Upper lobe of left lung (tissue), 6 donors: ENCODE data around the gene SPATS2. TPM values are rescaled to one million over a fixed set of nuclear protein-coding genes. Genes with fewer than 3 reads are reported as not detected.
"Not testable (repeated sequence)": the region's sequence is repeated elsewhere in the genome, so short reads cannot be mapped to it uniquely, and the experiment has no call there.

ENCODE experiments used
- ATAC-seq, 2 donors: fragments of 200-7000 bp; cut with Tn5 transposase; one replicate each; pipeline ENCODE4 v1.9.1; 2022; ENCODE audit warnings: mild to moderate bottlenecking in 2 of 2, moderate library complexity in 2 of 2; ENCODE audit not compliant: low FRiP score in 2 of 2
- DNase-seq, 2 donors: peaks; one replicate each; pipeline ENCODE4 v3.0.0-alpha.2; 2019 to 2020
- H3K27ac ChIP-seq, 4 donors: fragments of 200-600 bp; sonication (generic); one replicate each; pipeline ENCODE4 v1.5.1; 2016 to 2019
- H3K27me3 ChIP-seq, 4 donors: fragments of 200-600 bp; sonication (generic); one replicate each; pipeline ENCODE4 v1.5.1; 2017 to 2019
- H3K36me3 ChIP-seq, 4 donors: fragments of 200-600 bp; sonication (generic); one replicate each; pipeline ENCODE4 v1.5.1; 2016 to 2019
- H3K4me1 ChIP-seq, 4 donors: fragments of 200-600 bp; sonication (generic); one replicate each; pipeline ENCODE4 v1.5.1; 2018 to 2019
- H3K4me3 ChIP-seq, 4 donors: fragments of 200-600 bp; sonication (generic); one replicate each; pipeline ENCODE4 v1.5.1; 2017 to 2019; ENCODE audit warnings: mild to moderate bottlenecking in 2 of 4, moderate library complexity in 1 of 4
- H3K9me3 ChIP-seq, 4 donors: fragments of 200-600 bp; sonication (generic); one replicate each; pipeline ENCODE4 v1.5.1; 2018 to 2019
- CTCF ChIP-seq, 6 experiments: fragments of 450-650 bp in 4 of 6; fragments of 200-600 bp in 2 of 6; sonication (generic) in 2 of 6; IDR thresholded peaks; one replicate each; pipeline ENCODE4 v1.5.1; 2016 to 2019; ENCODE audit warnings: antibody characterized with exemption in 6 of 6
- EP300 ChIP-seq, 4 donors: sonication (generic); formaldehyde crosslinking; IDR thresholded peaks; one replicate each; pipeline ENCODE4 v1.5.1; 2017; ENCODE audit warnings: antibody characterized with exemption in 4 of 4, control low read depth in 2 of 4
- POLR2A ChIP-seq, 4 donors: fragments of 450-650 bp; IDR thresholded peaks; one replicate each; pipeline ENCODE4 v1.5.1; 2016 to 2017; ENCODE audit warnings: antibody characterized with exemption in 4 of 4, mild to moderate bottlenecking in 2 of 4
- POLR2AphosphoS5 ChIP-seq, 2 donors: sonication (generic); formaldehyde crosslinking; IDR thresholded peaks; one replicate each; pipeline ENCODE4 v1.5.1; 2017; ENCODE audit warnings: antibody characterized with exemption in 2 of 2
- WGBS, 2 donors: methylation state at CpG; one replicate each; pipeline ENCODE4 v1.1.5; 2017 to 2018; 5-methylcytosine and 5-hydroxymethylcytosine counted together
- total RNA-seq, 6 donors: library from RNA; depleted of rRNA in 4 of 6; stranded (reverse); fragments of >200 nt in 4 of 6; gene quantifications; one replicate each; pipeline versions ENCODE4 v1.1.0 to v1.2.1, GENCODE V29; 2016 to 2021
- donor health status: DM: no; HTN: no; CAD: no; lungs with moderate emphysema.
- donor health status: DM: no; HTN: yes; CAD: no; lungs with severe emphysema.

SPATS2 gene
- total RNA-seq, 6 donors from 2014 or later = 6.2 to 33.5 (median 14.4) TPM

GRCh38 chr12:49370539-49370938 is 3.3 kb downstream of the SPATS2 start:
- ATAC-seq (no peak), DNase-seq (no peak)
- H3K4me3 ChIP-seq = no peak overlapping the region
- no peaks in the 10 kb centered on the region for H3K9me3 ChIP-seq
- no peaks in the 10 kb centered on the region for H3K36me3 ChIP-seq
- peaks cover 10 to 28% (median 15%) of the 10 kb centered on the region in 4 donors for H3K4me1 ChIP-seq
- no peaks in the 10 kb centered on the region for H3K27me3 ChIP-seq
- TF ChIP-seq CTCF (IDR thresholded peaks at IDR 0.05) = no peak
- TF ChIP-seq POLR2AphosphoS5 (IDR thresholded peaks at IDR 0.05) = no peak
- TF ChIP-seq POLR2A (IDR thresholded peaks at IDR 0.05) = no peak
- TF ChIP-seq EP300 (IDR thresholded peaks at IDR 0.05) = no peak
- WGBS, 2 donors = 95 to 96% methylated on average over 6 of the region's 6 CpGs
- no peak overlapping the region for H3K27ac ChIP-seq

GRCh38 chr12:49375406-49375805 is 8.1 kb downstream of the SPATS2 start:
- DNase-seq = no peak
- H3K4me1 ChIP-seq = no peaks in the 10 kb centered on the region
- no peaks in the 10 kb centered on the region for H3K27me3 ChIP-seq
- ATAC-seq = no peak
- TF ChIP-seq POLR2A (IDR thresholded peaks at IDR 0.05) (no peak), EP300 (IDR thresholded peaks at IDR 0.05) (no peak)
- no peak overlapping the region for H3K4me3 ChIP-seq
- no peak overlapping the region for H3K27ac ChIP-seq
- H3K9me3 ChIP-seq = no peaks in the 10 kb centered on the region
- H3K36me3 ChIP-seq = no peaks in the 10 kb centered on the region
- WGBS, 2 donors = 92 to 96% methylated on average over 1 of the region's 1 CpG

GRCh38 chr12:49377386-49377785 is 10.1 kb downstream of the SPATS2 start:
- H3K36me3 ChIP-seq = no peaks in the 10 kb centered on the region
- no peaks in the 10 kb centered on the region for H3K4me1 ChIP-seq
- TF ChIP-seq EP300 (IDR thresholded peaks at IDR 0.05) (no peak), POLR2AphosphoS5 (IDR thresholded peaks at IDR 0.05) (no peak), POLR2A (IDR thresholded peaks at IDR 0.05) (no peak), CTCF (IDR thresholded peaks at IDR 0.05) (no peak)
- no peak for DNase-seq
- WGBS, 2 donors = 87 to 88% methylated on average over 2 of the region's 2 CpGs
- H3K4me3 ChIP-seq = no peak overlapping the region
- no peak overlapping the region for H3K27ac ChIP-seq
- no peaks in the 10 kb centered on the region for H3K27me3 ChIP-seq
- ATAC-seq = no peak
- no peaks in the 10 kb centered on the region for H3K9me3 ChIP-seq

GRCh38 chr12:49380184-49380583 is 12.9 kb downstream of the SPATS2 start:
- H3K4me3 ChIP-seq, ATAC-seq, H3K9me3 ChIP-seq, H3K36me3 ChIP-seq, H3K4me1 ChIP-seq, H3K27ac ChIP-seq, H3K27me3 ChIP-seq, DNase-seq: not testable (repeated sequence)
- WGBS, 2 donors = 94 to 99% methylated on average over 9 of the region's 9 CpGs

- ATAC-seq (peak in 1 of 2 donors; percentile 78), DNase-seq (peak; percentile 35 to 66)
- Histone ChIP-seq H3K9me3 (no peaks in the 10 kb centered on the region), H3K27me3 (no peaks in the 10 kb centered on the region), H3K4me3 (no peak overlapping the region), H3K27ac (no peak overlapping the region), H3K4me1 (no peaks in the 10 kb centered on the region), H3K36me3 (no peaks in the 10 kb centered on the region)
- TF ChIP-seq EP300 (IDR thresholded peaks at IDR 0.05) = no peak
- TF ChIP-seq CTCF (IDR thresholded peaks at IDR 0.05) = no peak
- no peak for TF ChIP-seq POLR2AphosphoS5 (IDR thresholded peaks at IDR 0.05)
- TF ChIP-seq POLR2A (IDR thresholded peaks at IDR 0.05) = no peak
- 66% methylated on average over 18 of the region's 18 CpGs for WGBS, 2 donors
Measured at GRCh38 chr12:49388682-49389386, 21.6 kb downstream of the SPATS2 start.

- ATAC-seq (no peak), DNase-seq (no peak)
- Histone ChIP-seq H3K9me3 (no peaks in the 10 kb centered on the region), H3K4me1 (no peaks in the 10 kb centered on the region), H3K27ac (no peak overlapping the region), H3K4me3 (no peak overlapping the region), H3K27me3 (no peaks in the 10 kb centered on the region), H3K36me3 (no peaks in the 10 kb centered on the region)
- 85 to 90% methylated on average over 11 to 13 of the region's 13 CpGs for WGBS, 2 donors
- no peak for TF ChIP-seq POLR2AphosphoS5 (IDR thresholded peaks at IDR 0.05)
- no peak for TF ChIP-seq EP300 (IDR thresholded peaks at IDR 0.05)
- no peak for TF ChIP-seq CTCF (IDR thresholded peaks at IDR 0.05)
- TF ChIP-seq POLR2A (IDR thresholded peaks at IDR 0.05) = no peak
Measured at GRCh38 chr12:49389387-49389703, 22.1 kb downstream of the SPATS2 start.
